ENCODE measurements around the gene METTL22.

The METTL22 gene

DNA sequence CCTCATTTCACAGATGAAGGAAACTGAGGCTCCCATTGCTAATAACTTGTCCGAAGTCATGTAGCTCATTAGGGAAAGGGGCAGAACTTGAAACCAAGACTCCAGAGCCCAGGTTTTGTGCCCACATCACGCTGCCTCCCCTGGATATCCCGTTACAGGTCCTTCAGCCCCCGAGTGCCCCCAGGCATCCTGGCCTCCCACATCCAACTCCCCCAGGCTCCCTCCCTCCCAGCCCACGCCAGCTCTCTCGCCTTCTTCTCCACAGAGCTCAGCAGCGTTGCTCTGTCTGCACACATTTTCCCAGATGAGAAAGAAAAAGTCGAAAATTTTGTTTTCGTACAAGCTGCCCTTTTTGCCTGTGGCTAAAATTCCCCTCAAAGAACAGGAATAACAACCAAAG lies 14.3 kb upstream of the METTL22 start:
- Mint-ChIP-seq H3K4me1 (no peaks in the 10 kb centered on the region), H3K9me3 (no peaks in the 10 kb centered on the region), H3K27ac (ENCODE audit: low read depth) (no peak overlapping the region), H3K27me3 (peaks cover 44% of the 10 kb centered on the region), H3K36me3 (ENCODE audit: insufficient read depth) (no peaks in the 10 kb centered on the region), H3K4me3 (no peak overlapping the region)
- DNase-seq (ENCODE audit: low spot score in 2 of 2) (no peak), ATAC-seq (replicated peaks; ENCODE audit: extremely low read depth, poor library complexity, severe bottlenecking) (no peak)

DNA sequence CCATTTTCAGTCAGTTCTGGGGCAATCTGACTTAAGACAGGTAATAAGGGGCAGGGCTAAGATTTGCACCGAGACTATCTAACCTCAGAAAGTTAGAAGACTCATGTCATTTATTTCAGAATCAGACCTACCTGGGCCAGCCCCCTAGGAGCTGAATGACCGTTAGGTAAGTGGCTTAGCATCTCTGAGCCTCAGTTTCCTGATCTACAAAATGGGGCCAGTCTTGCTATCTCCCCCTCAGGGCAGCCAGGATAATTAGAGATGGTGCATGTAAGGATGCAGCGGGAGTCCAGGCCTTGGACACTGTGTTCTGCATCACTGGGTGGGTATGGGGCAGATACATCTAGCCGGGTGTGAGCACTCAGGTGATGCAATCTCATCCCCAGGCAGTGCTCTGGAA lies 10.4 kb upstream of the METTL22 start:
- DNase-seq (ENCODE audit: low spot score in 2 of 2) (no peak), ATAC-seq (replicated peaks; ENCODE audit: extremely low read depth, poor library complexity, severe bottlenecking) (no peak)
- Mint-ChIP-seq H3K9me3 (no peaks in the 10 kb centered on the region), H3K27ac (ENCODE audit: low read depth) (no peak overlapping the region), H3K36me3 (ENCODE audit: insufficient read depth) (no peaks in the 10 kb centered on the region), H3K4me1 (no peaks in the 10 kb centered on the region), H3K27me3 (peaks cover 41% of the 10 kb centered on the region), H3K4me3 (no peak overlapping the region)

DNA sequence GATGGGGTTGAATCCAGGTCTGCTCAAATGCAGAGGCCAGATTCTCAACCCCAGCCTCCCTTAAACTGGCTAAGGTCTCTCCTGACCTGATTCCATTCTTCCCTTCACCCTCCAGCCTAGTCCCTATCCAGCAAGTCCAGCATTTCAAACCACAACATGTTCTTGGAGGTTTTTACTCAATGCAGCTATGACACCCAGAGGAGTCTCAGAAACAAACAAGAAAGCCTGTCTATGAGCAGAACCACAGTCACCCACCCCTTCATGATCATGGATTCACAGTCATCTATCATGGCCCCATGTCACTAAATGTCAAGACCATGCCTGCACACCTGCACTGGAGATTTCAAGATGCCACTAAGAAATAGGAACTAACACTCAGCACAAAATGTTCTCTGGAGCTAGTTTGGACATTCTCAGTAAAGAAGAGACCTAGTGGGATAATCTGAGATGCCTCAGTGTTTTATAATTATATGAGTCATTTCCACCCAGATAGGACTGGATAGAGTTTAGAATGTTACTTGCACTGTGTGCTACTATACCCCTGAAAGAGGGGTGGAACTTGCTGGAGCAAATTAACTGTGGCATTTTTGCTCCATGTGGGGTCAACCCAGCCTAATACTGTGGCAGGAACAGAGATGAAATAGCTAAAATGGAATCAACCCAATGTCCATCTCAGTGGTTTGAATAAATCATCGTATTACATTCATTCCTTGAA lies 9.5 kb upstream of the METTL22 start:
- no peak overlapping the region for H3K4me3 Mint-ChIP-seq
- no peaks in the 10 kb centered on the region for H3K36me3 Mint-ChIP-seq (ENCODE audit: insufficient read depth)
- no peaks in the 10 kb centered on the region for H3K9me3 Mint-ChIP-seq
- H3K4me1 Mint-ChIP-seq: no peaks in the 10 kb centered on the region
- DNase-seq (ENCODE audit: low spot score in 2 of 2) (no peak), ATAC-seq (replicated peaks; ENCODE audit: extremely low read depth, poor library complexity, severe bottlenecking) (no peak)
- no peak overlapping the region for H3K27ac Mint-ChIP-seq (ENCODE audit: low read depth)
- peaks cover 33% of the 10 kb centered on the region for H3K27me3 Mint-ChIP-seq

DNA sequence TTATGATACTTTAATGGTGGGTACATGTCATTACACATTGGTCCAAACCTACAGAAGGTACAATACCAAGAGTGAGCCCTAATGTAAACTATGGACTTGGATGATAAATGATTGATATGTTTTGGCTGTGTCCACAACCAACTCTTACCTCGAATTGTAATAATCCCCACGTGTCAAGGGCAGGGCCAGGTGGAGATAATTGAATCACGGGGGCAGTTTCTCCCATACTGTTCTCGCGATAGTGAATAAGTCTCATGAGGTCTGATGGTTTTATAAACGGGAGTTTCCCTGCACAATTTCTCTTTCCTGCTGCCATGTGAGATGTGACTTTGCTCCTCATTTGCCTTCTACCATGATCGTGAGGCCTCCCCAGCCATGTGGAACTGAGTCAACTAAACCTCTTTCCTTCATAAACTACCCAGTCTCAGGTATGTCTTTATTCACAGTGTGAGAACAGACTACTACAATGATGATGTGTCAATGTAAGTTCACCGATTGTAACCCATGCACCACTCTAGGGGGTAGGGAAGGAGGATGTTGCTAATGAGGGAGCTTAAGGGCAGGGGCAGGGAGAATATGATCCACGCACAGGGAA lies 7.0 kb upstream of the METTL22 start:
- H3K27ac Mint-ChIP-seq (ENCODE audit: low read depth): no peak overlapping the region
- H3K4me3 Mint-ChIP-seq: no peak overlapping the region
- no peaks in the 10 kb centered on the region for H3K9me3 Mint-ChIP-seq
- H3K4me1 Mint-ChIP-seq: no peaks in the 10 kb centered on the region
- H3K36me3 Mint-ChIP-seq (ENCODE audit: insufficient read depth): no peaks in the 10 kb centered on the region
- ATAC-seq (replicated peaks; ENCODE audit: extremely low read depth, poor library complexity, severe bottlenecking) (no peak), DNase-seq (ENCODE audit: low spot score in 2 of 2) (no peak)
- H3K27me3 Mint-ChIP-seq: peaks cover 39% of the 10 kb centered on the region

DNA sequence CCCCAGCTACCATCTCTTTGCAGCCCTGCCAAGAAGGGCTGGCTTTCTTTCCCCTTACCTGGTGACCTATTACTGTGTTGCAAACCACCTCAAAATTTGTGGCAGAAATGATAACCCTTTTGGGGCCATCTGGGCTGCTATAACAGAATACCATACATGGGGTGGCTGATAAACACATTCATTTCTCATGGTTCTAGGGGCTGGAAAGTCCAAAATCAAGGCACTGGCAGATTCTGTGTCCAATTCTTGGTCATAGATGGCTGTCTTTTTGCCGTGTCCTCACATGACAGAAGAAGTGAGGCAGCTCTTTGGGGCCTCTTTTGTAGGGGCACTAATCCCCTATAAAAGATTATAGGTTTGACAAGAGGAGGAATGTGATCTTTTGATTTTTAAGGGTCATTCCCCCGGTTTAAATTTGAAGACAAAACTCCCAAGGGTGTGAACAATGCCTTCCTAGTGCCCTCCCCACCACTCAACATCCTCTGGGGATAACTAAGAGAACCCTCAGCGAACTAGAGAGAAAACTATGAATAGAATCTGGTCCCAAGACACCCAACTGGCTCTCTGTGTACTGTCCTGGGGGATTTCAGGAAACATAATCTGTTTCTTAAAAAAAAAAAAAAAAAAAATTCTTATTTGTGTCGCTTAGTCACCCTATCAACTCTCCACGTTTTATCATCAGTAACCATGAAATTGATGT lies 1.7 kb upstream of the METTL22 start:
- DNase-seq (ENCODE audit: low spot score in 2 of 2): no peak
- peaks cover 19% of the 10 kb centered on the region for H3K27me3 Mint-ChIP-seq
- no peak overlapping the region for H3K4me3 Mint-ChIP-seq
- no peak for ATAC-seq (replicated peaks; ENCODE audit: extremely low read depth, poor library complexity, severe bottlenecking)
- no peak overlapping the region for H3K27ac Mint-ChIP-seq (ENCODE audit: low read depth)
- H3K36me3 Mint-ChIP-seq (ENCODE audit: insufficient read depth): peaks cover 7% of the 10 kb centered on the region
- no peaks in the 10 kb centered on the region for H3K9me3 Mint-ChIP-seq
- peaks cover 16% of the 10 kb centered on the region for H3K4me1 Mint-ChIP-seq

DNA sequence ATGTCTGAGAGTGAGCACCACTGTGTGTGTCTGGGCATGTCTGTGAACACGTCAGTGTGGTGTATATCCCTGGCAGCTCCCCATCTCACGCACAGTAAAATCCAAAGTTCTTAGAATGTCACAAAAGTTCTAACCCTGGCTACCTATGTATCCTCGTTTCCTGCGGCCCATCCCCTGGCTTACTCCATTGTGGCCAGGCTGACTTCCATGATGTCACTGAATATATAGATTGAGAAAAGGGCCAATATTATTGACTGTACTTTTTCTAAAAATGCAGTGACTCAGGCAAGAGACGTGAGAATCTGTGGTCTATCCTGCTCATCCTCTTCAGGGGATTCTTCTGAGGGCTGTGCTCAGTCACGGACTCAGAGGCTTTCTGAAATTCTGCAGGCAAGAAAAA lies 963 bp upstream of the METTL22 start:
- peaks cover 19% of the 10 kb centered on the region for H3K27me3 Mint-ChIP-seq
- peak overlapping the region; percentile 89 for H3K4me3 Mint-ChIP-seq
- DNase-seq (ENCODE audit: low spot score in 2 of 2): no peak
- ATAC-seq (replicated peaks; ENCODE audit: extremely low read depth, poor library complexity, severe bottlenecking): no peak
- H3K4me1 Mint-ChIP-seq: peaks cover 16% of the 10 kb centered on the region
- peaks cover 8% of the 10 kb centered on the region for H3K36me3 Mint-ChIP-seq (ENCODE audit: insufficient read depth)
- no peak overlapping the region for H3K27ac Mint-ChIP-seq (ENCODE audit: low read depth)
- no peaks in the 10 kb centered on the region for H3K9me3 Mint-ChIP-seq

DNA sequence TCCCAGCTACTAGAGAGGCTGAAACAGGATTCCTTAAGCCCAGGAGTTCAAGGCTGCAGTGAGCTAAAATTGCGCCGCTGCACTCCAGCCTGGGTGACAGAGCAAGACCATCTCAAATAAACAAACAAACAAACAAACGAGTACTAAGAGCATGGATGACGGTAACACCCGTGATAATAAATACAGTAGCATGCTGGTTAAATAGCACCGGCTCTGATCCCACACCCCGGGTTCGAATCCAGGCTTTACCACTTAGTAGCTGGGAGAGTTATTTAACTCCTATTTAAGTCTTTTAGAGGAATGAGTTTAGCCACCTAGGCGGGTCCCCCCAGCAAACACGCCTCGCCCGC lies 301 bp upstream of the METTL22 start:
- peaks cover 14% of the 10 kb centered on the region for H3K36me3 Mint-ChIP-seq (ENCODE audit: insufficient read depth)
- H3K27ac Mint-ChIP-seq (ENCODE audit: low read depth): peak overlapping the region; percentile 88
- H3K4me1 Mint-ChIP-seq: peaks cover 16% of the 10 kb centered on the region
- H3K27me3 Mint-ChIP-seq: peaks cover 19% of the 10 kb centered on the region
- H3K4me3 Mint-ChIP-seq: peak overlapping the region; percentile 89
- H3K9me3 Mint-ChIP-seq: no peaks in the 10 kb centered on the region
- ATAC-seq (replicated peaks; ENCODE audit: extremely low read depth, poor library complexity, severe bottlenecking): no peak
- DNase-seq (ENCODE audit: low spot score in 2 of 2): no peak

DNA sequence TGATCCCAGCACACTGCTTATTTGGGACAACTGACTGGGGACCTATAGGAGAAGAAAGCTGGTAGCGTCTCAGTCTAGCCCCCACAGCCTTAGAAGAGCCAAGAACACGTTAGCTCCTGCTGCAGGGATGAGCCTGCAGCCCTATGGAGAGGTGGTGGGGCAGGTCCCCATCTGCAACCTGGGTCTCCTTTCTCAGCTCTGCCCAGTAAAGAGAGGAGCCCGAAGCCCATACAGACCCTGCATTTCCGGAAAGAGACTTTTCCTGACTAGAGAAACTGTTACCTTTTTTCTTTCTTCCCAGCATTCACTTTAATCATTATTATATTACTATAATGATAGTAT lies 788 bp downstream of the METTL22 start:
- H3K9me3 Mint-ChIP-seq: no peaks in the 10 kb centered on the region
- H3K36me3 Mint-ChIP-seq (ENCODE audit: insufficient read depth): peaks cover 23% of the 10 kb centered on the region
- ATAC-seq (replicated peaks; ENCODE audit: extremely low read depth, poor library complexity, severe bottlenecking): no peak
- peaks cover 22% of the 10 kb centered on the region for H3K4me1 Mint-ChIP-seq
- H3K27ac Mint-ChIP-seq (ENCODE audit: low read depth): peak overlapping the region; percentile 88
- peaks cover 19% of the 10 kb centered on the region for H3K27me3 Mint-ChIP-seq
- no peak for DNase-seq (ENCODE audit: low spot score in 2 of 2)
- H3K4me3 Mint-ChIP-seq: peak overlapping the region; percentile 89

DNA sequence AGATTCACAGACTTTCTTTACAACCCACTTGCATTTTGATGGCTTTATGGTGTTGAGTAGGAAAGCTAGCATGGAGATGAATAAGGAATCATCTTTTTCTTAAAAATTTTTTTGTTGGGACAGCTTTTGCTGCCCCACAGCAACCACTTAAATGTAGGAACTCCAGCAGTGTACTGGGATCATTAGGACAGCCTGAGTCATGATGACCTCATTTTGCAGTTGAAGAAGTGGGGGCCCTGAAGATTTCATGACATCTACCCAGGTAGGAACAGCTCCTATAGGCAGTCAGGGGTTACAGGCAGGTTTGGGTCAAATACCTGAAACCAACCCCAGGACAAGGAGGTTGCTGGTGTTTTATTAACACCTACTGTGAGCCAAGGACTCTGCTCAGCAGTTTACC lies 2.1 kb downstream of the METTL22 start:
- Mint-ChIP-seq H3K27ac (ENCODE audit: low read depth) (no peak overlapping the region), H3K27me3 (peaks cover 9% of the 10 kb centered on the region), H3K36me3 (ENCODE audit: insufficient read depth) (peaks cover 31% of the 10 kb centered on the region), H3K9me3 (no peaks in the 10 kb centered on the region), H3K4me3 (no peak overlapping the region), H3K4me1 (peaks cover 23% of the 10 kb centered on the region)
- ATAC-seq (replicated peaks; ENCODE audit: extremely low read depth, poor library complexity, severe bottlenecking) (no peak), DNase-seq (ENCODE audit: low spot score in 2 of 2) (no peak)

DNA sequence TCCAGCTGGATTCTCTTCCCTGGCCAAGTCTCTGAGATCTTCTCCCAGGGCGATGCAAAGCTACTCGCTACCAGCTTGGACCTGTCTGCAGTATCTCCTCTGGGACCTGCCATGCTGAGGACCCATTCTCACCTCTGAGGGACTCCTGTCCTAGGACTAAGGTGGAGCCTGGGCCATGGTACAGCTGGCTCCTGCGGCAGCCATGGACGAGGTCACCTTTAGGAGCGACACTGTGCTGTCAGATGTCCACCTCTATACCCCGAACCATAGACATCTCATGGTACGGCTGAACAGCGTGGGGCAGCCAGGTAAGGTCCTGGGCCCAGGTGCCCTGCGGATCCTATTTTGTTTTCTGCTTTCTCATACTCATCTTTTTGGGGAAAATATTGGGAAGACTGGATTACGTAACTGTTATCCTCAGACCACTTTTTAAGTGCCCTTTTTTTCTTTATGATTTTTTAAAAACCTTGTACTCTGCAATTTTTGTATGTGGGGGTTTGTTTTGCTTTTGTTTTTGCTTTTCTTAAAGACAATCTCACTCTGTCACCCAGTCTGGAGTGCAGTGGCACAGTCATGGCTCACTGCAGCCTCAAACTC lies 4.1 kb downstream of the METTL22 start:
- Mint-ChIP-seq H3K27ac (ENCODE audit: low read depth) (no peak overlapping the region), H3K4me3 (no peak overlapping the region), H3K4me1 (peaks cover 23% of the 10 kb centered on the region), H3K9me3 (no peaks in the 10 kb centered on the region), H3K36me3 (ENCODE audit: insufficient read depth) (peaks cover 44% of the 10 kb centered on the region), H3K27me3 (no peaks in the 10 kb centered on the region)
- no peak for ATAC-seq (replicated peaks; ENCODE audit: extremely low read depth, poor library complexity, severe bottlenecking)
- no peak for DNase-seq (ENCODE audit: low spot score in 2 of 2)

DNA sequence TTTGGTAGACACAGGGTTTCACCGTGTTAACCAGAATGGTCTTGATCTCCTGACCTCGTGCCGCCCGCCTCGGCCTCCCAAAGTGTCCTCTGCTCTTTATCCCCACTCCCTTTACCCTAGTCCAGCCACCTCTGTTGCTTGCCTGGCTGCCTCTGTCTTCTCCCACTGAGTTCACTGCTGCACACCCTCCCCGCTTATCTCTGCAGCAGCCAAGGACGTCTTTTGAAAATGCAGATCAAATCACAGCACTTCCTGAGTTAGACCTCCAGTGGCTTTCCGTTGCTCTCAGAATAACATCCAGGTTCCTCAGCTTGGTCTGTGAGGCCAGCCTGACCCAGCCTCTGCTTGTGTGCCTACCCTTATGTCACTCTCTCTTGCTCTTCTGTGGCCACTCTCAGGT lies 5.4 kb downstream of the METTL22 start:
- Mint-ChIP-seq H3K27ac (ENCODE audit: low read depth) (no peak overlapping the region), H3K9me3 (no peaks in the 10 kb centered on the region), H3K27me3 (no peaks in the 10 kb centered on the region), H3K4me3 (no peak overlapping the region), H3K4me1 (peaks cover 21% of the 10 kb centered on the region), H3K36me3 (ENCODE audit: insufficient read depth) (peaks cover 40% of the 10 kb centered on the region)
- ATAC-seq (replicated peaks; ENCODE audit: extremely low read depth, poor library complexity, severe bottlenecking): no peak
- no peak for DNase-seq (ENCODE audit: low spot score in 2 of 2)

DNA sequence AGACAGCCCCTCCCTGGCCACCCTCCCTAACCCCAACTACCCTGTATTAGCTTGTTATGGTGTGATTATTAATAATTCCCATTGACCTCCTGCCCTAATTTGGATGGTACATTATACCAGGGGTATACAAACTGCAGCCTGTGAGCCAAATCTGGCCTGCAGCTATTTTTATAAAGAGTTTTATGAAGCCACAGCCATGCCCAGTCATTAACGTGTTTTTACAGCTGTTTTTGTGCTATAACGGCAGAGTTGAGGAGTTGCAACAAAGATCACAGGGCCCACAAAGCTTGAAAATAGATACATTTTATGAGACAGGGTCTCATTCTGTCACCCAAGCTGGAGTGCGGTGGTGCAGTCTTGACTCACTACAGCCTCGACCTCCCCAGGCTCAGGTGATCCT lies 6.0 kb downstream of the METTL22 start:
- Mint-ChIP-seq H3K4me3 (no peak overlapping the region), H3K4me1 (peaks cover 16% of the 10 kb centered on the region), H3K27me3 (no peaks in the 10 kb centered on the region), H3K9me3 (no peaks in the 10 kb centered on the region), H3K36me3 (ENCODE audit: insufficient read depth) (peaks cover 40% of the 10 kb centered on the region), H3K27ac (ENCODE audit: low read depth) (no peak overlapping the region)
- DNase-seq (ENCODE audit: low spot score in 2 of 2): no peak
- ATAC-seq (replicated peaks; ENCODE audit: extremely low read depth, poor library complexity, severe bottlenecking): no peak

All from central memory CD8-positive, alpha-beta T cell (primary cell).